ENCODE measurements around the gene JUND. TPM values are rescaled to one million over a fixed set of nuclear protein-coding genes. Genes with fewer than 3 reads are reported as not detected.

The JUND gene
- polyA plus RNA-seq, 1 of the 3 experiments (the other 2 are of a cell fraction), result 115 TPM

DNA sequence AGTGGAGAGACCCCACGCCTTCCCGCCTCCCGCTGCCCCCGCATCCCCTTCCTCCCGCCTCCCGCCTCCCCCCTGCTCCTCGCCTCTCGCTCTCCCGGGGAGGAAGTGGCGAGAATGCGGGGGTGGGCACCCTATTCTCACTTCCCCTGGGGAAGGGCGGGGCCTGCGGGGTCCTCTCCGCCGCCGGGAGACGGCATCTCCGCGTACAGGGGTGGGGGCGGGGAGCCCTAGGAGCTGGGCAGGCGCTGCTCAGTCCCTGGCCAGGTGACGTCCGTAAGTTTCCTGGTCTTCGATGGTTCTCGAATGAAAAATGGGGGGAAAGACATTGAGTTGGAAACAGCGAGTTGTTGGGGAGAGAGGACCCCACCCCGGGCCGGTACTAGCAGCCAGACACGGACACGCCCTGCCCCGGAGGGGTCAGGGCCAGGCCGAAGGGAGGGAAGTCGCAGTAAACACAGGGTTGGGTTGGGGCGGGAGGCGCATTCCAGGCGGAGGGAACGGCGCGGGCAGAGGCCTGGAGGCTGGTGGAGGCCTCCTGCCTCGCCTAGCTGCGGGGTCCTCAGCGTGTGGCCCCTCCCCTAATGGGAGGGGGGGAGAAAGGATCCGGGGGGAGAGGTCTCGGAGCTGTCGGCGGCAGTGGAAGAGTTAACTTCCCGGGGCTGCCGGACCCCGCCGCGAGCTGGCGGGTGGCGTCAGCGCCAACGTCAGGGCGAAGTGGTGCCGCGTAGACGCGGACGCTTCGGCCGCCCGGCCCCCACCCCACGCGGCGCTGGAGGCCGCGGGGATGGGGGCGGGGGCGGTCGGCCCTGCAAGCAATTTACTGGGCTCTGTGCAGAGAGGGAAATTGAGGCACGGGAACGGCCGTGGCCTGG lies 10.4 kb upstream of the JUND start (continued):
- TF ChIP-seq POLR2AphosphoS5 (IDR thresholded peaks at IDR 0.05; ENCODE audit: low read depth, low read length) (peak; percentile 40; the same call in 1 of the 2 replicates), JUND (IDR thresholded peaks at IDR 0.05) (no peak), MXI1 (IDR thresholded peaks at IDR 0.05; ENCODE audit: low read depth, low read length) (peak; percentile 14; the same call in 1 of the 2 replicates), SMC3 (IDR thresholded peaks at IDR 0.05; ENCODE audit: low read depth, low read length) (no peak), RFX5 (IDR thresholded peaks at IDR 0.05; ENCODE audit: low read length) (no peak), FOXJ3 (CRISPR knock-in tag; IDR thresholded peaks at IDR 0.05) (peak; percentile 85), EP300 (IDR thresholded peaks at IDR 0.05; ENCODE audit: borderline replicate concordance in 1 of 2, low read depth in 1 of 2, low read length in 1 of 2) (peak; percentile 16 to 22; a peak in 2 of 4 replicates), PBX3 (IDR thresholded peaks at IDR 0.05) (no peak; the same call in 1 of the 2 replicates), YY1 (IDR thresholded peaks at IDR 0.05; ENCODE audit: low read depth) (no peak)
- TF ChIP-seq, protein P1, sequence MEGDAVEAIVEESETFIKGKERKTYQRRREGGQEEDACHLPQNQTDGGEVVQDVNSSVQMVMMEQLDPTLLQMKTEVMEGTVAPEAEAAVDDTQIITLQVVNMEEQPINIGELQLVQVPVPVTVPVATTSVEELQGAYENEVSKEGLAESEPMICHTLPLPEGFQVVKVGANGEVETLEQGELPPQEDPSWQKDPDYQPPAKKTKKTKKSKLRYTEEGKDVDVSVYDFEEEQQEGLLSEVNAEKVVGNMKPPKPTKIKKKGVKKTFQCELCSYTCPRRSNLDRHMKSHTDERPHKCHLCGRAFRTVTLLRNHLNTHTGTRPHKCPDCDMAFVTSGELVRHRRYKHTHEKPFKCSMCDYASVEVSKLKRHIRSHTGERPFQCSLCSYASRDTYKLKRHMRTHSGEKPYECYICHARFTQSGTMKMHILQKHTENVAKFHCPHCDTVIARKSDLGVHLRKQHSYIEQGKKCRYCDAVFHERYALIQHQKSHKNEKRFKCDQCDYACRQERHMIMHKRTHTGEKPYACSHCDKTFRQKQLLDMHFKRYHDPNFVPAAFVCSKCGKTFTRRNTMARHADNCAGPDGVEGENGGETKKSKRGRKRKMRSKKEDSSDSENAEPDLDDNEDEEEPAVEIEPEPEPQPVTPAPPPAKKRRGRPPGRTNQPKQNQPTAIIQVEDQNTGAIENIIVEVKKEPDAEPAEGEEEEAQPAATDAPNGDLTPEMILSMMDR (IDR thresholded peaks at IDR 0.05), result no peak

GRCh38 chr19:18291019-18291524 lies 9.7 kb upstream of the JUND start:
- 88% methylated on average over 14 of the region's 21 CpGs for WGBS (ENCODE audit: low lambda C conversion rate)
- H3K36me3 ChIP-seq (replicated peaks in 1 of 2; ENCODE audit: control insufficient read depth in 1 of 2, insufficient read depth in 2 of 2, low read length in 1 of 2), result no peaks in the 10 kb centered on the region
- H3K27me3 ChIP-seq (ENCODE audit: insufficient read depth), result no peaks in the 10 kb centered on the region
- no peak overlapping the region for H2AFZ ChIP-seq (ENCODE audit: low read depth)
- CTCF ChIA-PET, result interaction anchor here (1.0 to 5.1 kb wide), 2 partner anchors 11 to 39 kb away, joined by 4 to 67 read pairs; partner anchors contain the start of gene JUND
- H3K4me3 ChIP-seq (ENCODE audit: low read depth in 2 of 2, low read length in 1 of 2), result peak overlapping the region; percentile 58 to 71; a peak in 3 of 4 replicates
- peaks cover 22% of the 10 kb centered on the region for H3F3A ChIP-seq (replicated peaks; ENCODE audit: insufficient read depth)
- peak overlapping the region; percentile 72 to 94; a peak in 3 of 4 replicates for H3K27ac ChIP-seq (ENCODE audit: low read depth in 2 of 2, low read length in 1 of 2)
- H3K4me2 ChIP-seq, result peak overlapping the region; percentile 96; the same call in 1 of the 2 replicates
- H3K9me3 ChIP-seq, result no peaks in the 10 kb centered on the region
- peak; percentile 63 for DNase-seq
- TF ChIP-seq, protein P2, sequence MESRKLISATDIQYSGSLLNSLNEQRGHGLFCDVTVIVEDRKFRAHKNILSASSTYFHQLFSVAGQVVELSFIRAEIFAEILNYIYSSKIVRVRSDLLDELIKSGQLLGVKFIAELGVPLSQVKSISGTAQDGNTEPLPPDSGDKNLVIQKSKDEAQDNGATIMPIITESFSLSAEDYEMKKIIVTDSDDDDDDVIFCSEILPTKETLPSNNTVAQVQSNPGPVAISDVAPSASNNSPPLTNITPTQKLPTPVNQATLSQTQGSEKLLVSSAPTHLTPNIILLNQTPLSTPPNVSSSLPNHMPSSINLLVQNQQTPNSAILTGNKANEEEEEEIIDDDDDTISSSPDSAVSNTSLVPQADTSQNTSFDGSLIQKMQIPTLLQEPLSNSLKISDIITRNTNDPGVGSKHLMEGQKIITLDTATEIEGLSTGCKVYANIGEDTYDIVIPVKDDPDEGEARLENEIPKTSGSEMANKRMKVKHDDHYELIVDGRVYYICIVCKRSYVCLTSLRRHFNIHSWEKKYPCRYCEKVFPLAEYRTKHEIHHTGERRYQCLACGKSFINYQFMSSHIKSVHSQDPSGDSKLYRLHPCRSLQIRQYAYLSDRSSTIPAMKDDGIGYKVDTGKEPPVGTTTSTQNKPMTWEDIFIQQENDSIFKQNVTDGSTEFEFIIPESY (IDR thresholded peaks at IDR 0.05; ENCODE audit: borderline replicate concordance, low read depth), result no peak
- 0 out of 2 replicates have a peak, but pooled peaks have one; percentile 16 for TF ChIP-seq NFIC (IDR thresholded peaks at IDR 0.05; ENCODE audit: borderline replicate concordance)
- TF ChIP-seq FOXJ3 (CRISPR knock-in tag; IDR thresholded peaks at IDR 0.05), result no peak
- TF ChIP-seq RCOR1 (IDR thresholded peaks at IDR 0.05; ENCODE audit: low read length), result 0 out of 2 replicates have a peak, but pooled peaks have one; percentile 32
- TF ChIP-seq, protein P1 (IDR thresholded peaks at IDR 0.05), result peak; percentile 12; the same call in 1 of the 2 replicates
- no peaks in the 10 kb centered on the region for H3K9me2 ChIP-seq
- POLR2A ChIA-PET, result interaction anchor here (1.3 to 3.8 kb wide), 4 partner anchors 11 to 128 kb away, joined by 4 to 112 read pairs (median 15); partner anchors contain the start of genes JUND, LSM4 and SSBP4
- no peaks in the 10 kb centered on the region for H3K79me2 ChIP-seq (ENCODE audit: insufficient read depth)
- peak overlapping the region; percentile 80 for H3K9ac ChIP-seq
- peaks cover 8 to 22% of the 10 kb centered on the region in 2 experiments; a peak in 2 of 4 replicates for H3K4me1 ChIP-seq (ENCODE audit: control insufficient read depth in 1 of 2, insufficient read depth in 2 of 2, low read depth in 1 of 2, low read length in 1 of 2)
- H4K20me1 ChIP-seq (ENCODE audit: insufficient read depth), result no peaks in the 10 kb centered on the region
